Fibroblast of the conjunctiva (primary cell): Measurements from ENCODE around the gene LCN2.

Source experiments
- DNase-seq: peaks from one replicate; pipeline ENCODE4 v3.0.0-alpha.2; 2010; ENCODE audit warnings: low read depth

The LCN2 gene

DNA sequence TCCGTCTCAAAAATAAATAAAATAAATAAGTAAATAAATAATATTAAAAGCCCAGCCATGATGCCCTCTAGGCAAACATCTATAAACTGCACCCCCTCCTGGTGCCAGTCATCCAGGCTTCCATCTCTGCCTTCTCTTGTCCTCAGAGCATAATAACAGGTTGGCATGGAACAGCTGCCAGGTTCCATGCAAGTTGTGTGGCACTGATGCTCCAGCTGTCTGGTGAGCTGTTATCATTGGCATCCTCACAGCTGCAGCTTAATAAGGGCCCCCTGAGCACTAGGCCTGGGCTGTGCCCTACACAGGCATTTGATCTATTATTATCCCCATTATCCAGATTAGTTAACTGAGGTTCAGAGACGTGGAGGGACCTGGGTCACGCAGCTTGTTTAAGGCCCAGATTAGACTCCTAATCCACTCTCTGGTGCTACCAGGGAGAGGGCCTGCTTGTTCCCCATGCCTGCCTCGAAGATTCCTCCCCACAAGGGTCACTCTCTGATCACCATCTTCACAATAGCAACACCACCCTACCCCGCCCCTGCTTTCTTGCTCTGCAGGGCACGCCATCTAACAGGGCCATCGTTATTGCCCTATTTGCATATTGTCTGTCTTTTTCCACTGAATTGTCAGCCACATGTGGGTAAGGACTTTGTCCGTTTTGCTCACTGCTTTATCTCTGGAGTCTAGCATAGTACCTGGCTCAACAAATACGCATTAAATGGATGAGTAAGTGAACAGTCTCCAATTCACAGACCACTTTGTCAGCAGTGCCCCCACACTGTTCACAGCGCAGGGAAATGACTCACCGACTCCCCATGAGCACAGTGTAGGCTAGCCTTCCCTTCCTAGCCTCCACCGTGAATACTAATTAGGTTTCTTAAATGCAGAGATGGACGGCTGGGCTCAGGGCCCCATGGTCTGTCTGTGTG, 52.5 kb downstream of the LCN2 start:
- DNase-seq, result no peak

DNA sequence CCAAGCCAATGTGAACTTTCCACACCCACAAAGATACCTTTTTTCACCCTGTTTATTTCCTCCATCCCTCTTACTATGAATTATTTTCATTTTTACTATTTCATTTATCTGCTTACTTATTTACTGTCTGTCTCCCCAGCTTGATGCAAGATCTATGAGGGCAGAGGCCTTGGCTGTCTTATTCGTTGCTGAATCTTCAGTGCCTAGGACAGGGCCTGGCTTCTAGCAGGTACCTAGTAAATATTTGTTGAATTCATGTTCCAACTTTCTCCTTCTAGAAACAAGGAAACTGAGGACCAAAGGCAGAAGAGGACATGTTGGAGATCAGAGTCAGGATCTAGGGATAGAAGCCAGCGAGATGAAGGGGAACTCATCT, 53.4 kb downstream of the LCN2 start:
- no peak for DNase-seq
